HepG2 (cell line): Measurements from ENCODE around the gene LRP10.

ENCODE experiments used
- CEBPB ChIP-seq: IDR thresholded peaks from 2 replicates; pipeline ENCODE4 v1.6.1; 2011; ENCODE audit warnings: low read depth, low read length, improper control_type of control experiment, borderline replicate concordance
- CTCF ChIP-seq: sonication (generic); formaldehyde crosslinking; IDR thresholded peaks from 2 replicates; pipeline ENCODE4 v1.5.0; 2020; ENCODE audit warnings: mild to moderate bottlenecking, missing genetic modification reagents, moderate library complexity
- LRRFIP1 ChIP-seq: sonication (generic); formaldehyde crosslinking; conservative IDR thresholded peaks from 2 replicates; pipeline ENCODE4 v1.4.0; 2020; ENCODE audit warnings: missing genetic modification reagents
- PCBP2 ChIP-seq: fragments of 200-400 bp; formaldehyde crosslinking; optimal IDR thresholded peaks from 2 replicates; pipeline ENCODE3; 2018; ENCODE audit warnings: low read length, low read depth; ENCODE audit not compliant: poor library complexity, severe bottlenecking
- POLR2A ChIP-seq, 2 experiments: IDR thresholded peaks; 2 replicates each; pipeline ENCODE4 v1.6.1; 2011; ENCODE audit warnings: low read depth in 2 of 2, low read length in 2 of 2, mild to moderate bottlenecking in 1 of 2, moderate library complexity in 1 of 2; ENCODE audit not compliant: insufficient read depth in 1 of 2
- ZNF629 ChIP-seq: sonication (generic); formaldehyde crosslinking; conservative IDR thresholded peaks from 2 replicates; pipeline ENCODE4 v1.5.0; 2020; ENCODE audit warnings: missing genetic modification reagents

- TF ChIP-seq POLR2A (IDR thresholded peaks at IDR 0.05; ENCODE audit: insufficient read depth in 1 of 2, low read depth in 2 of 2, low read length in 2 of 2) (no peak), CTCF (no peak), PCBP2 (no peak), LRRFIP1 (CRISPR knock-in tag) (no peak), ZNF629 (CRISPR knock-in tag) (no peak), CEBPB (no peak)
Observed at GRCh38 chr14:22910916-22911315, 39.4 kb downstream of the LRP10 start.
